Activated CD4-positive, CD25-positive, alpha-beta regulatory T cell treated with anti-CD3 and anti-CD28 coated beads, Interleukin-2, amount 50 U/mL, for 72 hours (primary cell): Measurements from ENCODE around the gene TSFM.

Experiments
- DNase-seq: peaks from one replicate; pipeline ENCODE4 v3.0.0; 2021

TSFM gene

DNA sequence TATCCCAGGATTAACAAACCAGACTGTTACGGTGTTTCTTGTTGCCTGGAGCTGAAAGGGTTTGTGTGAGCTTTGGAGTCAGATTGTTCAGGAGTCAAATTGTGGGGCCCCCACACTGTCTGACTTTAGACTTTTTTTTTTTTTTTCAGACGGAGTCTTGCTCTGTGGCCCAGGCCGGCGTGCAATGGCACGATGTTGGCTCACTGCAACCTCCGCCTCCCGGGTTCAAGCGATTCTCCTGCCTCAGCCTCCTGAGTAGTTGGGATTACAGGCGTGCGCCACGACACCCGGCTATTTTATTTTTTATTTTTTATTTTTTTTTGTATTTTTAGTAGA lies 847 bp downstream of the TSFM start:
- no peak for DNase-seq

DNA sequence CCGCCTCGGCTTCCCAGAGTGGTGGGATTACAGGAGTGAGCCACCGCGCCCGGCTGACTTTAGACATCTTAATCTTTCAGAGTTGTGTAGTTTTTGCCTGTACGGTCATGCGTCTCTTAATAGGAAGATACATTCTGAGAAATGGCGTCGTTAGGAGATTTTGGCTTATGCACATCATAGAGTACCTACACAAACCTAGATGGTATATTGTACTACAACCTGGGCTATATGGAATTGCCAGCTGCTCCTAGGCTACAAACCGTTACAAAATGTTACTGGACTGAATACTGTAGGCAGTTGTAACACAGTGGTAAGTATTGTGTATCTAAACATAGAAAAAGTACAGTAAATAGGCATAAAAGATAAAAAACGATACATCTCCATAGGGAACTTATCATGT lies 1.3 kb downstream of the TSFM start:
- no peak for DNase-seq

DNA sequence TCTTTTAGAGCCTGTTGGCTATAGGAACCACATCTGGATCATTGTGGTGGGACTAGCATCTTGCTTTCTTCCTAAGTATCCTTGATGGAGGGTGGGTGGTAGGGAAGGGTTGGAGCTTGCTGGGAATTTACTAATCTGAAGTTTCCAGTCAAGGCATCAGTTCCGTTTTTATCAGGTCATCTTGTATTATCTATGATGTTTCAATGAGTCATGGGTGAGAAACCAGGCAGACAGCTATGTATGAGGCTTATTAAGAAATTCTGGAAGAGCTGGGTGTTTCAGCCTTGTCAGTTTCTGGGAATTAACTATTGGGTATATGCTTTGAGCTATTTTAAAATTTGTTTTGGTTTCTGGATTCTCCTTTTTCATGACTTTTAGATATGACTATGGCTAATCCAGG lies 11.3 kb downstream of the TSFM start:
- DNase-seq: no peak

DNA sequence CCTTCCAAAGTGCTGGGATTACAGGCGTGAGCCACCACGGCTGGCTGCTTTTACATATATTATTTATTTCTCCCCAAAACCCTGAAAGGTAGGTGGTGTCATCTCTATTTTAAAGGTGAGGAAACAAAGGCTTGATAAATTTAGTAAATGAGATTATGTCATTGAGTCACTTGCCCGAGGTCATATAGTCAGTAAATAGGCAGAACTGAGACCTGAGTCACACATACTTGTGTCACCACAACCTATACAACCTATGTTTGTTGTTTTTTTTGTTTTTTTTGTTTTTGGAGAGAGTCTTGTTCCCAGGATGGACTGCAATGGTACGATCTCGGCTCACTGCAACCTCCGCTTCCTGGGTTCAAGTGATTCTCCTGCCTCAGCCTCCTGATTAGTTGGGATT lies 12.8 kb downstream of the TSFM start:
- DNase-seq: no peak

- no peak for DNase-seq
Measured at GRCh38 chr12:57796996-57797395, 14.4 kb downstream of the TSFM start.

- no peak for DNase-seq
Measured at GRCh38 chr12:57797933-57798332, 15.3 kb downstream of the TSFM start.

DNA sequence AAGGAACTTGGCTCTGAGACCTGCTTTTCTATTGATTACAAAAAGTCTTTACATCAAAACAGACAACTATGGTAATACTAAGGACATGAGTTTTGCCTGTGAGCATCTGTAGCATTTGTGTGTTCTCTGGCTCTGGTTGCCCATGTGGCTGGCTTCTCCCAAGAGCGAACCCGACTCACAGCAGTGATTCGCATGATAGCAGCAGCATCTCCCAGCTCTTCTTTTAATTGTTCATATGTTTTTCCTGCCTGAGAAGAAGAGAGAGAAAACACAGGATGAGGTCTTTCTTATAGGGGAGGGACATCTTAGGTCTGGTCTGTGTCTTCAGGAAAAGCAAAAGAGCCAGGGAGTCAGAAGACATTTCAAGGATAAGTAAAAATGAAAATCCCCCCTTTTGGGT lies 18.4 kb downstream of the TSFM start:
- no peak for DNase-seq

DNA sequence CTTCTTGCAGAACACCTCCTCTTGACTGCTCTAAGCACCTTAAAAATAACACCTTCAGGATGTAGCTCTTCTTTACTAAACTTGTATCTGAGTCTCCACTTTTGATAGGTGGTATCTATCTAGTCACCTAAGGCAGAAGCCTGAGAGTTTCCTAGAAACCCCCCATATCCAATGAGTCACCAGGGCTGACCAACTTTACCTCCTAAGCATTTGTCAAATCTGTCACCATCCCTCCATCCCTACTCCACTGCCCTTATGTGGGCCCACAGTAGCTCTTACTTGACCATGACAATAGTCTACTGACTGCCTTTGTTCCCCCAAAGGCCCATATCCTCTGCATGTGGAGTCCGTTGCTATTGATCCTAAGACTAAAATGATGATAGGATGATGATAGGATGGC lies 20.0 kb downstream of the TSFM start:
- no peak for DNase-seq

GRCh38 chr12:57803319-57803893 lies 20.8 kb downstream of the TSFM start:
- DNase-seq: peak; percentile 40

DNA sequence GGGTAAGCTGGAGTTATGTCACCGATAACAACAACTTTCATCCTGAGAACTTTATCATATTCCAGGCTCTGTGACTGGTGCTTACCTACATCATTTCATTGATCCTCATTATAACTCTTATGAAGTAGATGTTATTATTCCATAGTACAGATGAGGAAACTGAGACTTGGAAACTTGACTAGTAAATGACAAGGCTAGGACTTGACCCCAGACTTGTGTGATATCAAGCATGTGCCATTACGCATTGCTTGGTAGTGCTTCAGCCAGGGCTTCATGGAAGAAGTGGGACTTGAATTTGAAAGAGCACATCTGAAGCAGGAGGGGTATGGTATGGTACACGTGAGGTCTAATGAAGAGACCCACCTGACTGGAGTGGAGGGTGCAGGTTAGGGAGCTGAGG lies 24.1 kb downstream of the TSFM start:
- DNase-seq: no peak

GRCh38 chr12:57807285-57807684 lies 24.7 kb downstream of the TSFM start:
- DNase-seq: no peak

GRCh38 chr12:57808351-57808750 lies 25.8 kb downstream of the TSFM start:
- no peak for DNase-seq

DNA sequence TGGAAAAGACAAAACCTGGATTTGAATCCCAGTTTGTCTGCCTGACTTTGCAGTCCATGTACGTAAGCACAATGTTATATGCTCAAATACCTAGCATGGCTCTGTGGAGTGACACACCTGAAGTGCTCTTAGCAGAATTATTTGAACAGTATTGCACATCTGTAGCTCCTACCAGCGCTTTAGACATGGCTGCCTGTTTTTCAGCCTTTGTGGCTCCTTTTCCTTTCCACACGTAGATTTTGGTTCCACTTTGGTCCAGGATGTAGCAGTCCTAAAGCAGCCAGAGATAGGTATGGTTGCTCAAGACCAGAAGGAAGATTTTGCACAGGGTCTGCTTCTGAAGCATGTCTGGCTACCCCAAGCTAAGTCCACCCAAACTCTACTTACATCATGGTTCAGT lies 26.8 kb downstream of the TSFM start:
- DNase-seq: no peak

DNA sequence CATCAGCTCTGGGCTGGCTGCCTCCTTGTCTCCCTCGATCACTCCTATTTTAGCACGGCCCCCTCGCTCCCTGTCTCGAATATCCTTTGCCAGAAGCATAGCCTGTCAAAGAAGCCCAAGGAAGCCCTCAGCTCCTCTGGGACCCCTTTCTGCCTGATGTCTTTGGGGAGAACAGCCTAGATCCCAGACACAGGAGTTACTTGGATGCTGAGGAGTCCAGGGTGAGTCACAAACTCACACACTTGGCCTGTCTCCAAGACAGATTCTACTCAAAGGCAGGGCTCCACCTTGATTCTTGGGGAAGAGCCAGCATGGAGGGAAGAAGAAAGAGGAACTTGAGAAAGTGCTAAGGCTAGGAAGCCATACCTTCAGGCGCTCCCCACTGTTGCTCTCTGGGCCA lies 27.9 kb downstream of the TSFM start:
- no peak for DNase-seq

DNA sequence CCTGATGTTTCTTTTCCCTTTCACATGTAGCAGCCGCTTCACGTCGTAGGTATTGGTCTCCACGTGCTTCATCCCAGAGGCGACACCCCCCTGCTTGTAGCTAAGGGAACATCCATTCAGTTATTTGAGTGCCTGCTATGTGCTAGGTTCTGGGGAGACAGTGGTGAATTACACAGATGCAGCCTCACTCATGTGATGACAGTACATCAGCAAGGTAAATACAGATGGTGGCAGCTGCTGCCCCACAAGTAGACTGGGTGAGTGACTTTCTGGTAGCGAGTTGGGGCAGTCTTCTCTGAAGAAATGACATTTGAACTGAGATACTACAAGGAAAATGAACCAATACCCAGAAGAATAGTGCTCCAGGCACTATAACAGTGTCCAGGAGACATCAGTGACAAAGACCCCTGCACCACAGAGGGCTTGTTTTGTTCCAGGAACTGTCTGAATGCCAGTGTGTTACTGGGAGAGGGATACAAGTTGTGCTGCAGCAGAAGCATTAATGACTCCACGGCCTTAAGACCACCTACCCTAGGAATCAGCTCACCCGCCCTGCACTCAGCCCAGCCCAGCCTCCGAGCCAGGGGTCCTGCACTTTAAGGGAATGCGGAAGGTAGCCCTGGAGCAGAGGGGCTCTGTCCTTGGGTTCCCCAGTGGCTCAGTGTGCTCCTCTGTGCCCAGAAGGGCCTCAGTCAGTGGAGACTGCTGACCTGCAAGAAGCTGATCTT lies 28.6 kb downstream of the TSFM start:
- no peak for DNase-seq

DNA sequence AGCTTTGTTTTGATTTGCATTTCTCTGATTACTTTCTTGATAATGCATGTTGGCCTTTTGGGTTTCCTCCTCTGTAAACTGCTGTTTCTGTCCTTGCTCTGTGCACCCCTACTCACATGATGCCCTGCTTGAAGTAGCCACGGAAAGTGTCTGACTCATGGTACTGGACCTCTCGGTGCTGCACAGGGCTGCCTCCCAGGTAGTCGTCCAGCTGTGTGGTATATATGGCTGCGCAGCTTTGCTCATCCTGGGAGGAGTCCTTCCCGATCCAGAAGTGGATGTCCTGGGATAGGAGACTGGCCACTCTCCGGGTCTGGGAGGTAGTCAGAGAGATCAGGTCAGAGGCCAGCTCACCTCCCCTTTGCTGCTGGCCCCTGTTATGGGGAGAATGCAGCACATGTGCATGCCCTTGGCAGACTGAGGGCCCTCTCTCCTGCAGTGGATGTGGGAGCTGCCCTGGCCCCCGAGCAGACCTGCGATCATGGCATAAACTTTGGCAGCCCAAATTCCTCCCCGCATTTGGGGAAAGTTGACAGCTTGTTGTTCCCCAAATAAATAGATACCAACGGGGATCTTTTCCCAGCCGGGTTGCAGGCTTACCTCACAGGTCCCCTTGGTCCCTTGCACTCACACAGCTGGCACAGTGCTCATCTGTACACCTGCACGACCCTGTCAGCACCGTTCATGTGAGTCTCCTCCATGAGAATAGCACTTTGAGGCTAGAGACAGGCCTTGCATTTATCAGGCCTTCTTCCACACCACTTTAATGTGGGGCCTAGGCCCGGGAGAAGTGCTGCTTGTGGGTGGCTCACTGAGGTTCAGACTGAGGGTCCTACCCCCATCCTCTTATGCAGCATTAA lies 30.8 kb downstream of the TSFM start:
- no peak for DNase-seq

DNA sequence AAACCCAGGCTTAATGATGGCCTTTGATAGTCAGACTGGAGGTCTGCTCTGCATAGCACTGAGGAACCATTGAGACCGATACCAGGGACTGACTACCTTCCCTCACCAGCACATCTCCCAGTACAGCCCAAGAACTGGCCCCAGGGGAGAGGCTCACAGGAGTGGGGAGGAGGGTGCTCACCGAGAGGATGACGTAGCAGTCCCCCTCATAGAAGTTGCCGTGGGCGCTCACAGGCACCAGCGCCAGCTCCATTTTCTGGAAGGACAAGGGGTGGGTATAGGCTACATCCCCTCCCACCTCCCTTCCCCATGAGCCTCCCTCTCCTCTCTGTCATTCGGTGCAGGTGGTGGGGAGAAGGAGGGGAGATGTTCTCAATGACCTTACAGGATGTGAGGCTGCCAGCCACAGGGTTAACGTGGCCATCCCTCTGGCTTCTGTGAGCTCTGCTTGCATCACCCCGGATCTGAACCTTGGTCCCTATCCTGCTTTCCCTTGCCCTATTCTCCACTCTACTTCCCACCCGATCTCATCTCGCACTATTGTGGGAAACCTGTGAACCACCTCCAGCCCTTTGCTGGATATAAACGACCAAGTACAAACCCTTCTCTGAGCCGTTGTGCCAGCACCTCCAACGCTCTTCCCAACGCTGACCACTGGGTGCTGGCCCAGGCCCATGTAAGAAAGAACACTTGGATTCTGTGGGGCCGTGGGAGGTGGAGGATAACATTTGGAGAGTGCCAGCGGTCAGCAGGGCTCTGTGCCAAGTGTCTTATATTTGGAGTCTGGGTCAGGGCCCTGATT lies 31.6 kb downstream of the TSFM start:
- no peak for DNase-seq

- no peak for DNase-seq
Measured at GRCh38 chr12:57815177-57816000, 32.8 kb downstream of the TSFM start.

DNA sequence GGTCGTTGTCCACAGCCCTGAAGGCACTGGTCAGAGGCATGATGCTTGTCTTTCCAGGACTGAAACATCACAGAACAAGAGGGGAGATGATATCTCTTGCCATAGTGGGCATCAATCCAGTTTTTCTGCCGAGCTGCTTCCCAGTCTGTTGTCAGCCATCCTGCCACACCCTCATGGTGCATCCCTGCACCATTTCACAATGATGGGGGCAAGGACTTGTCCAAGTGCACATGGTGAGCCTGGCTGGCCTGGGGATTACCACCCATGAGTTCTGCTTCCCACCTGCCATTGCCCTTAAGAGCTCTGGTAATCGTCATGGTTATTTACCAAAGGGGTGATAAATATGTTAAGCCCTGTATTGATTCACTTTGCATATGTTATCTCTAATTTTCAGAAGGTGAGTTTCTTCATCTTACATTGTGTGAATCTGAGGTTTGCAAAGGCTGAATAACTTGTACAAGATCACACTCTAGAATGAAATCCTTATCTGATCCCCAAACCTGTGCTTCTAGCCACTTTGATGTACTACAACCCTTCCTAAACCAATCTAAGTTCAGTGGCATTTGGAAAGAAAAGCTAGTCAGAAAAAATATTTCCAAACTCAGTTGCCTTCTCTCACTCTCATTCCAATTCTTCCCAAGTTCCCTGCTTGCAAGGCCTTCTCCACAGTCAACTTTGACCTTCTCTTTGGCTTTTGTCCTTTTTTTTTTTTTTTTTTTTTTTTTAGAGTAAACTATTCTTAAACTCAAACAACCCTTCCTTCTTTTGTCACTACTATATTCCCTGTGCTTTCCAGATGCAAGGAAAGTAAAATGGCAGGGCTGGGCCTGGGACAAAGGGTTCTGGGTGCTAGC lies 33.6 kb downstream of the TSFM start:
- DNase-seq: no peak

- DNase-seq: no peak
Measured at GRCh38 chr12:57816855-57817151, 34.2 kb downstream of the TSFM start.

- no peak for DNase-seq
Measured at GRCh38 chr12:57817261-57817989, 34.8 kb downstream of the TSFM start.
